Activated CD8-positive, alpha-beta memory T cell treated with anti-CD3 and anti-CD28 coated beads, Interleukin-2, amount 50 U/mL, for 1 hour (primary cell): ENCODE measurements around the gene VWA3B.

Experiments used
- DNase-seq: peaks from one replicate; pipeline ENCODE4 v3.0.0-alpha.2; 2020; ENCODE audit errors: extremely low read depth

VWA3B gene

GRCh38 chr2:98335271-98335670 is 248.3 kb downstream of the VWA3B start:
- DNase-seq = no peak

- DNase-seq = no peak
Observed at GRCh38 chr2:98341241-98341640, 254.3 kb downstream of the VWA3B start.

GRCh38 chr2:98343285-98343684 is 256.3 kb downstream of the VWA3B start:
- DNase-seq = no peak

- no peak for DNase-seq
Observed at GRCh38 chr2:98346311-98347236, 259.6 kb downstream of the VWA3B start, which contains the start of gene CNGA3. Gene CNGA3 (plus strand): TSS chr2:98346456. CDS start chr2:98369976, 23,520 bp downstream.

- DNase-seq = no peak
Observed at GRCh38 chr2:98347298-98348065, 260.5 kb downstream of the VWA3B start.

DNA sequence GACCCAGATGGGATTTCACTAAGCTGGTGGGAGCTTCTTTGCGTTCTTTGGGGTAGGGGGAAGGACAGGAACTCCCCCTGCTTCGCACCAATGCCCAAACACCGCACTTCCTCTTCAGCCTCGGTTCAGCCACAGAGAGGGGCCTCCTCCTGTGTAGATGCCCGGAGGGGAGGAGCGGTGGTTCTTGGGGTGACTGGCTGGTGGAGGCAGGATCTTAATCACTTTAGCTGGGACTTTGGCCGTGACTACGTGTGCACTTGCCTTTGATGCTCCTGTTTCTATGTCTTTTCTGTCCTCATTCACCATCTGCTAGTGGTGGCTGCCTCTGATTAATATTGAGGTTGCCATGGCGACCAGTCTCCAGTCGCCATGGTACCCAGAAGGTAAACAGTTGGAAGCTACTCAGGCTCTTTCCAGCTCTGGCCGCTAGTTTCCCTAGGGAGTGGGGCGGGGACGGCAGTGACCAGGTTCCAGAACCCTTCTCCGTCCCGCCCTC is 261.1 kb downstream of the VWA3B start:
- DNase-seq = no peak

GRCh38 chr2:98350411-98350810 is 263.4 kb downstream of the VWA3B start:
- DNase-seq = no peak

- DNase-seq = no peak
Observed at GRCh38 chr2:98355881-98356280, 268.9 kb downstream of the VWA3B start.

DNA sequence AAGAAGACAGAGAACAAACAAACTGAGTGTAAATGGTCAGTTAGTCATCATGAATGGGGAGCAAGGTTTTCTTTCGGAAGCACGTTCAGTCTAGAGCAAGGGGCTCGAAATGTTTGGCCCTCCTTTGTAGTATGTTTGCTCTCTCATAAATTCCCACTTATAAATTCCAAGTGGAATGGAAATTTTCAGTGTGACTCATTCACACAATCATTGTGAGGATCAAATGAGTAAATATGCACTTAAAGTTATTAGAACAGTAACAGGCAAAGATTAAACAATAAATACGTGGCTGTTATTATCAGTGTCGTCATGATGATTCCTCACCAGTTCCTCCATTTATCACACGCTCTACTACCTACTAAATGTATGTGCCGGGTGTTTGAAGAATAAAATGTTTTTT is 269.8 kb downstream of the VWA3B start:
- no peak for DNase-seq

DNA sequence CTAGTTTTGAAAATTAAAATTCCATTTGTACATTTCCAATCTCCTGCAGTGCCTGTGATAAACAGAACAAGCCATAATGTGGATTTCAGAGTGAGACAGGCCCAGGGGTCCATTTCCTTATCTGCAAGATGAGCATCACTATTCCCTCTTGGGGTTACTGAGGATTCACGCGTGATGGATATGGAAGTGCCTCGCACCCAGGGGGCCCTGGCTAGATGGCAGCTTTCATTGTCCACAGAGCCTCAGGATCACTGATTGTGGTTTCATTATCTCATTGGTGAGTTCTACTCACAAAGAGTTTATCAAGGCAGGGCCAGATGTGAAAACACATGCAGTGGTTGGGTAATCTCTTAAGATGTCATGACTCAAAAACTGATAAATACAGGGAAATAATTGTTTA is 270.9 kb downstream of the VWA3B start:
- DNase-seq = no peak

DNA sequence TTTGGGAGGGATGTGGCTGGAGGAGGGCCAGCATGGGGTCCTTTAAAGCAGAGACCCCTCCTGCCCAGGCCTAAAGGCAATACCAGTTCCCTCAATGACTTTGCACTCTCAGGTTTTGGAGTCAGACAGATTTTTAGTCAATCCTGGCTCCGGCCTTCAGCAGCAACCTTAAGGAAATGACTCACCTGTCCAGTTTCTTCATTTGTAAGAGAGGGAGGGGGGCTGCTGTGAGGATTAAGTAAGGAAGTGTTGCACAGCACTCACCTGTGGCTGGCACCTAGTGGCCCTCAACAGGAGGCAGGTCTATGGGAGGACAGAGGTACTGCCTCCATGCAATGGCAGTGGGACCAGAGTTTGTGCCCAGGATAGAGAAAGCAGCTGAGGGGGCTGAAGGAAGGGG is 273.0 kb downstream of the VWA3B start:
- no peak for DNase-seq
